Hippocampal formation (tissue), 2 donors: ENCODE measurements around the gene ACSM6.
"Not testable (repeated sequence)": the region's sequence is repeated elsewhere in the genome, so short reads cannot be mapped to it uniquely, and the experiment has no call there.

ENCODE experiments used
- DNase-seq, 2 donors: peaks; one replicate each; lab custom pipeline; 2025; lab: John Stamatoyannopoulos, UW

ACSM6 gene

GRCh38 chr10:95217476-95217875, 23.4 kb downstream of the ACSM6 start:
- no peak for DNase-seq

- DNase-seq: no peak
Observed at GRCh38 chr10:95220539-95220938, 26.5 kb downstream of the ACSM6 start.

GRCh38 chr10:95221124-95221523, 27.1 kb downstream of the ACSM6 start:
- no peak for DNase-seq

GRCh38 chr10:95225136-95225535, 31.1 kb downstream of the ACSM6 start:
- DNase-seq: no peak

GRCh38 chr10:95228934-95229723, 35.1 kb downstream of the ACSM6 start:
- DNase-seq: not testable (repeated sequence)

- no peak for DNase-seq
Observed at GRCh38 chr10:95229724-95230627, 35.9 kb downstream of the ACSM6 start.

- DNase-seq: peak in 1 of 2 donors; percentile 31
Observed at GRCh38 chr10:95230677-95231586, 36.9 kb downstream of the ACSM6 start.

GRCh38 chr10:95233377-95234034, 39.5 kb downstream of the ACSM6 start:
- DNase-seq: no peak

GRCh38 chr10:95234951-95235350, 40.9 kb downstream of the ACSM6 start:
- no peak for DNase-seq

- DNase-seq: no peak
Observed at GRCh38 chr10:95235676-95236067, 41.6 kb downstream of the ACSM6 start.

- no peak for DNase-seq
Observed at GRCh38 chr10:95236068-95236903, 42.2 kb downstream of the ACSM6 start.

- DNase-seq: no peak
Observed at GRCh38 chr10:95237376-95238170, 43.5 kb downstream of the ACSM6 start.

GRCh38 chr10:95240096-95240495, 46.1 kb downstream of the ACSM6 start:
- not testable (repeated sequence) for DNase-seq

GRCh38 chr10:95240811-95241210, 46.8 kb downstream of the ACSM6 start:
- no peak for DNase-seq

- DNase-seq: no peak
Observed at GRCh38 chr10:95241533-95241932, 47.5 kb downstream of the ACSM6 start.

GRCh38 chr10:95242581-95243317, 48.7 kb downstream of the ACSM6 start:
- peak; percentile 10 to 55 for DNase-seq

GRCh38 chr10:95243318-95243617, 49.2 kb downstream of the ACSM6 start:
- DNase-seq: no peak

GRCh38 chr10:95244152-95244551, 50.1 kb downstream of the ACSM6 start:
- no peak for DNase-seq

GRCh38 chr10:95245425-95246055, 51.5 kb downstream of the ACSM6 start:
- DNase-seq: no peak
